ENCODE data around the gene SHCBP1.
"Not testable (repeated sequence)": the region's sequence is repeated elsewhere in the genome, so short reads cannot be mapped to it uniquely, and the experiment has no call there.

SHCBP1 gene

DNA sequence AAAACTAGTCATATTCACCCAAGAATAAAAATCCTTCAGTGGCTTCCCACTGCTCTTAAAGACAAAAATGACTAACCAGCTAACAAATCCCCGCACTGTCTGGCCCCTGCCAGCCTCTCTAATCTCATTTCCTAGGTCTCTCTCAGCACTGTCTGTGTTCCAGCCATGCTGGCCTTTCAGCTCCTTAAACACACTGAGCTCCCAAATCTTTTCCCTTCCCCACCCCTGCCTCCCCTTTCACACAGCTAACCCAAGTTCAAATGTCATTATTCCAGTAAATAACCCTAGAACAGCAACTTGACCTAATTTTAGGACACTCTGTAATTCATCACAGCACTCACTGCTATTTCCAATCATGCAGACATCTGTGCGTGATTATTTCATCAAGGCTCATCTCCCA is 7.8 kb downstream of the SHCBP1 start:
- DNase-seq = no peak

DNA sequence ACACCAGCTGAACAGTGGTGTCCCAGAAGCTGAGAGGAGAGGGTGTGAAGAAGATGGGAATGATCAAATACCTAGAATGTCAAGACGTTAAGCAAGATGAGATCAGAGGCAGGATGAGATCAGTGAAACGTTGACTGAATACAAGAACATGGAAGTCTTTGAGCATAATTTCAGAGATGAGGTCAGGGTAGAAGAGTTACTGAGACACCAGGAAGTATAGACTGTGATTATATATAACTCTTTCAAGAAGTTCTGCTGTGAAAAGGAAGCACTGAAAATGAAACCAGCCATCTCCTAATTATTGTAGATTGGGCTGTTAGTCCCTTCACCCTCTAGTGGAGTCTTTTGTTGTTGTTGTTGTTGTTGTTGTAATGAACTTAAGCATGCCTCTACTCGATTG is 9.1 kb downstream of the SHCBP1 start:
- no peak for DNase-seq

DNA sequence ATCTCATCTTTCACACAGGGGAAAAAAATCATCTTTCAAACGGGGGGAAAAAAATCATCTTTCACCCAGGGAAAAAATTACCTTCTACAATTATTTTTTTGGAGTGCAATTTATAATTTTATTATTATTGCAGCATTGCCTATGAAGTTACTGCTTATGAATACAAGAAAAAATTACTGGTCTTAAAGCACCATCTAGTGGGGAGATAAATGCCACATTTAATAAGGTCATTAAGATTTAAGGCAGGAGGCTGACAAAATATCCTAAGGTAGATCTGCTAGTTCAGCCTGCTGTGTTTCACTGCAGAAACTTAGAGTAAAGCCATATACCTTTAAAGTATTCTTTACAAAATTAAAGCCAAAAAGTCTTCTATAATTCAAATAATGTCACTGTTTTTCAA is 13.7 kb downstream of the SHCBP1 start:
- DNase-seq = no peak

DNA sequence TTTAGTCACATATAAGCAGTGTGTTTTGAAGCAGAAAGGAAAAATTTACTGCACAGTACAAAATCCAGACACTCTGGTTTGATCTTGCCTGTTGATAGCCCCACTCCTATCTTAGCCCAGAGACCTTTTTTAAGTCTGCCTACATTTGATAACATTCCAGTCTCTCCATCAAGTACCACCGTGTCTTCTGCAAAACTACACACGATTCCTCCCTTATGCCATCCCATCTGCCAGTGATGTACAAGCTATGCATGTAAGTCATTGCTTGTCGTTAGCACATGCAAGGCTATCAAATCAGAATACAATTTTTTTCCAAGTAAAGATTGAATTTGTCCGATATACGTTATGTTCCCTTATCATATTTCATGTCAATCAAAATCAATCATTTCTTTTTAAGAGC is 14.9 kb downstream of the SHCBP1 start:
- no peak for DNase-seq

DNA sequence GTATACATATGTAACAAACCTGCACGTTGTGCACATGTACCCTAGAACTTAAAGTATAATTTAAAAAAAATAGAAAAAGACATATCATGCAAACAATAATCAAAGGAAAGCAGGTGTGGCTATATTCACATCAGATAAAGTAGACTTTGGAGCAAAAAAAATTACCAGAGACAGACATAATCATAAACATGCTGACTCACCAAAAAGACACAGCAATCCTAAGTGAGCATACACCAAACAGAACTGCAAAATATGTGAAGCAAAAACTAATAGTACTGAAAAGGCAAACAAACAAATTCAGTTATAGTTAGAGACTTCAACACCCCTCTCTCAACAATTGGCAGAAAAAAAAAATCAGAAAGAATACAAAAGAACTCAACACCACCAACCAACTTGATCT is 29.9 kb downstream of the SHCBP1 start:
- DNase-seq = no peak

DNA sequence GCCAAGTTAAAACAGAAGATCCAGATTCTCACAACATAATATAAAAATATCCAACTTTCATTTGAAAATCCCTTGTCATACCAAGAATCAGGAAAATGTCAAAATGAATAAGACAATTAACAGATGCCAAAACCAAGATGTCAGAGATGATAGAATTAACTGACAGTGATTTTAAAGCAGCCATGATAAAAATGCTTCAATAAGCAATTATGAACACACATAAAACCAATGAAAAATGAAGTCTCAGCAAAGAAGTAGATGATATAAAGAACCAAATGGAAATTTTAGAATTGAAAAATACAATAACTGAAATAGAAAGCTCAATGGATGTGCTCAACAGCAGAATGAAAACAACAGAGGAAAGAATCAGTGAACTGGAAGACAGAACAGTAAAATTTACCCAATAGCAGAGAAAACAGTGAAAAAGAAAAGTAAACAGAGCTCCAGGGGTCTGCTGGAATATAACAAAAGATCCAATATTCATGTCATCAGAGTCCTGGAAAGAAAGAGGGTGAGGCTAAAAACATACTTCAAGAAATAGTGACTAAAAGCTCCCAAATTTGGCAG is 35.1 kb downstream of the SHCBP1 start:
- no peak for DNase-seq

DNA sequence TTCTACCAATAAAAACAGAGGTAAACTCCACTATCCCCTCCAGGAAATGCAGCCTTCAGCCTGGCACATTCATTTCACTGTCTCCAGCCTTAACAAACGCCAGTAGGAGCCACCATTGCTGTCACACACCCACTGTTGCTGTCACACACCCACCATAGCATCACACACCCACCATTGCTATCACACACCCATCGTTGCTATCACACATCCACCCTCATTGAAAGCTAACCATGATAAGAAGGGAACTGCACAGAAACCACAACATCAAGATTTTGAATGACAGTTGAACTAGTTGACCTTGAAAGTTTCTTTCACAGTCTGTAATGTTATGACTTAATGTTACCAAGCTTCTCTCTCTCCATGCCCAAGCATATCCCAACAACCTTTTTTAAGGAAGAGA is 38.1 kb downstream of the SHCBP1 start:
- no peak for DNase-seq

DNA sequence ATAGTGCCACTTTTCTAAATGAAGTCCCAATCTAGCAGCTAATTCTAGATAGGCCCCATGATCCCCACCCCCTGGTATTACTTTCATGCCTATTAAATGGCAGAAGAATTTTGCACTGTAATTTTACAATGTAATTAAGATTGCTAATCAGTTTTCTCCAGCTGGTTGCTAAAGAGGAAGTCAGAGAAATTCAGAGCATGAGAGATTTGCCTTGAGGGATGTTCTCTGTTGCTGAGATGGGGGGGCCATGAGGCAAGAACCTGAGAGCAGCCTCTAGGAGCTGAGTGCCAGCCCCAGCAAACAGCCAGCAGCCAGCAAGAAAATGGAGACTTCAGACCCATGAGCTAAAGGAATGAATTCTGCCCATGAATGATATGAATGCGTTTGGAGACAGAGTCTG is 38.9 kb downstream of the SHCBP1 start:
- no peak for DNase-seq

DNA sequence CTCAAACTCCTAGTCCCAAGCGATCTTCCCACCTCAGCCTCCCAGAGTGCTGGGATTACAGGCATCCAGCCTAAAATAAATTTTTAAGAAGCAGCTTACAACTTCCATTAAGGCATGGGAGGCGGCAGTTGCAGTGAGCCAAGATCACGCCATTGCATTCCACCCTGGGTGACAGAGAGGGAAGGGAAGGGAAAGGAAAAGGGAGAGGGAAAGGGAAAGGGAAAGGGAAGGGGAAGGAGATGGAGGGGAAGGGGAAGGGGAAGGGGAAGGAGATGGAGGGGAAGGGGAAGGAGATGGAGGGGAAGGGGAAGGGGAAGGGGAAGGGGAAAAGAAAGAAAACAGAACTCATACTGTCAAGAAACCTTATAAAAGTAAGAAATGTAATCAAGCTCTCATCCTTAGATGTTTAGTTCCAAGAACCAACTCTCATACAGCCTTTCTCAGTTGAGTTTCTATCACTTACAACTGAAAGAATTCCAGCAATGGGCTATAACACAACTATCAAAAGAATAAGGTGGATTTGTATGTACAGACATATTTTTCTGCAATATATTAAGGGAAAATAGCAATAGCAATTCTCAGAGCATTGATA is 43.1 kb downstream of the SHCBP1 start:
- DNase-seq = no peak

DNA sequence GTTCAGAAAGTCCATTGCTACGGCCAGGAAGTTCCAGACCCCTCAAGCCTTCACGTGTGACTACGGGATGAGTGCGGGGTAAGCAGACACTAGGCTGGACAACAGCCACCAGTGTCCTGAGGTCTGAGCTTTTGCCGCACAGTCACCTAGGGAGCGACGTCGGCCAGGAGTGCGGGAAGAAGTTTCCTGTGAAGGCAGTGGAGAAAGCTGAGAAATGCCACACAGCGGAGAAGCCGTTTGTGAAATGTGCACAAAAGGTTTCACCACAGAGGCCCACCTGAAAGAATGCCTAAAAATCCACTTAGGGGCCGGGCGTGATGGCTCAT is 47.4 kb downstream of the SHCBP1 start:
- no peak for DNase-seq

DNA sequence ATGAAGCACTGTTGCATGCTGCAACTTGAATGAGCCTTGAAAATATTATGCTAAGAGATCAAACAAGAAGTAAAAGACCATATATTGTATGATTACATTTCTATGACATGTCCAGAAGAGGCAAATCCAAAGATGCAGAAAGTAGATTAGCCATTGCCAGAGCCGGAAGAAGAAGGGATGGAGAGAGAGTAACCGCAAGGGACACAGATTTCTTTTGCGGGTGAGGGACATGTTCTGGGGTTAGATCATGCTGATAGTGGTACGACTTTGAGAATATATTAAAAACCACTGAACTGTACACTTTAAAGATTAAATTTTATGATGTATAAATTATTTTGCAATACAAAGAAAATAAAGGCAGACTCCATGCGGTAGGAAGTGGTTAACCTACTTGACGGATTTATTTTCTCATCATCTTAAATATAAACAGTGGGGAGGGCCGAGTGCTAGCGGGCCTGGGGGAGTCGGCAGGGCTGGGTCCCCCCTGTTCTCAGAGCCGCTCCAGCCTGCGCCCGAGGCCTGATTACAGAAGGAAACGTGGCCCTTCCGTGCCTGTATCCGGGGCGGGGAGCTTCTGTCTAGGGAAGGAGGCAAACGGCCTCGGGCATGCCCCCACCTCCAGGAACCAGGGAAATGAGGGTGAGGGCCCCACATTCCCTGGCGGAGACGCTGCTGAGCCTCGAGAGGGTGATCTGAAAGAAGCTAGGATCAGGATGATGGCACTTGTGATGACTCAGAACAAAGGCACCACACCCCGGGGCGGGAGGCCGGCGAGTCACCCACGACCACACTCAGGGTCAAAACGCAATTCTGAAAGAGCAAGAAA is 48.0 kb downstream of the SHCBP1 start:
- DNase-seq = no peak

DNA sequence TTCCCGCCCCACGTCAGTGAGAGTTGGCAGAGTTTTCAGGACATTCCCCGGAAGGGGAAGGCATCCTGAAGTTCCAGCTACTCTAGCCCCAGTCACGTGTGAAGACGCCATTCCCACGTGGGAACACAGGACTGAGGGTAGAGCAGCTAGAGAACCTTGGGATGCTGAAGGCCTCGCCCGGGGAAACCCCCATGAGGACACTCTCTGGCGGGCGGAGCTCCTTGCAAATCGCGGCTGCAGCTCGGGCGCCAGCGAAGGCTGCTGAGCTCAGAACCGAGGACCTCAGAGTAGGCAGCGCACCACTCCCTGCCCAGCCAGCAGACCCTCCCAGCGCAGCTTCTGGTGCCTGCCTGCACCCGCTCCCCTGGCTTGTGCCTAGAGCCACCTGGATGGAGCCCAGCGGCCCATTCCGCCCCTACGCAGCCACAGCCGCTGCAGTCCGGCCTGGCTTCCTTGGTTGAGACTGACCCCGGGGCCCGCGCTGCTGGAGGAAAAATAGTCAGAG is 51.9 kb downstream of the SHCBP1 start:
- no peak for DNase-seq

DNA sequence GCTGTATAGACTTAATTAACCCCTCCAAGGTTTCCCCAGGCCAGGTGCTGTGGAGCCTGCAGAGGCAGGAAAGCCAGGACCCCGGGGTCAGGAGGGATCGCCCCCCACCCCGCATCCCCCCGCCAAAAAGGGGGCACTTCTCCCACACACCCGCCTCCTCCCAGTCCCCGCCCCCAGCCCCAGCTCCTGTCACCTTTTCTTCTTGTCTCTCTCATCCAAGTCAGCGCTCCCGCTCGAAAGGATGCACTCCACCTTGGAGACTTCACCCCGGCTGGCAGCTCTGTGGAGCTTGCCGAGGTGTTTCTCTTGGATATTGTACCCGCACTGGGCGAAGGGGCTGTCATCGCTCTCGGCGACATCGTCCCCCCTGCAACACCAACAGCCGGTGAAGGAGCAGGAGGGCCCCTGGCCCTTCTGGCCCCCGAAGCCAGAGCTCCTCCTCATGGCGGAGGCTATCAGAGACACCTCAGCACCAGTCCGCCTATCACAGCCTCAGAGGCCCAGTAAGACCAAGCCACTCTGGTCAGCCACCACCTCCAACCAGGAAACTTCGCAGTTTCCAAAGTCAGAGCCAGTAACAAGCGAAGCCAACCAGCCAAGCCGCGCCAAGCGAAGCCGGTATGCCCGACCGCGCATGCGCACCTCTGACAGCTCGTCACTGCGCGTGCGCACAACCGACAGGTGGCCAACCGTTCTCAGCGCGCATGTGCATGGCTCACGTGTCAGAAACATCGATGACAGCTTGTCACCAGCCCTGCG is 52.5 kb downstream of the SHCBP1 start:
- DNase-seq = no peak

DNA sequence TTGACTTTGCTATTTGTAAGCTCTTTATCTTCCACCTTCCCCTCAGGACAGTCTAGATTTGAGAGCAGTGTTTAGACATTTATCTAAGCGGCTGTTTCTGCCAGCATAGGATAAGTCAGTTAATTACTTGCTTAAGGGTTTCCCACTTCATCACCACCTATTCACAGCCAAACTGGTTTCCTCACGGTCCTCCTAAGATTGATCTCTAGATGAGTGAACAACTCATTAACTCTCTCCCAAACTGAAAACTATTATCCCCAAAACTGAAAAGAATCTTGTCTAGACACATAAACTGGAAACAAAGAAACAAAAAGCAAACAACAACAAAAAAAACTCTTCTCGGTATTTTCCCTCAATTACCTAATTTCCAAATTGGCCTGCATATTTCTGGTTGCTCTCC is 58.2 kb downstream of the SHCBP1 start:
- DNase-seq = no peak

DNA sequence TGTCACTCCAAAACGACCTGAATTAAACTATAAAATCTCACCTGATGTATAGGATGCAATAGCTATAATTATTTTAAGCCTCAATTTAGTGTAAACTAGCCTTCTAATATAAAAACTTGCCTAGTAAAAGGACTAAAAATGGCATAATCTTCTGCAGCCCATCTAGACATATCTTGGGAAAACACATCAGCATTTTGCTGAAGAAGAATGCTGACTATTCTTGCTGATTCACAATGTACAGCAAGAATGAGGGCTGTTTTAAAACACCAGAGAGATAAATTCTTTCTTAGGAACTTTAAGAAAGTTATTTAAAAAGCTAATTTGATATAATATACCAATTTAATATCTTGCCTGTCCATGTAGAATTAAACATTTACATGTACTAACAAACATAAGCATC is 63.2 kb downstream of the SHCBP1 start:
- DNase-seq = no peak

DNA sequence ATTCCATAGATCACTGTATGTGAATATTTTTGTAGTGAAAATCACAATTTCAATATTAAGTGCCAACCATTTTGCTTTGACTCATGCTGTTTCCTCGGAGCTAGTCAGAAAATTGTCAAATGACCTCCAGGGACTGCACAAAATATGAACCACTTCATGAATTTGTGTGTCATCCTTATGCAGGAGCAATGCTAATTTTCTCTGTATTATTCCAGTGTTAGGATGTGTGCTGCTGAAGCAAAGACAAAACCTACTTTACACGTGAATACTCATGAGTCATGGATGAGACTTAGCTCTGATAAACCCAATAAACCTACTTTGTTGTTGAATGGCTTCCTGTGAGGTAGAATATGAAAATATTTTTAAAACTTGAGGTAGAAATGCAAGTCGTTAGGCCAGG is 65.2 kb downstream of the SHCBP1 start:
- DNase-seq = no peak

DNA sequence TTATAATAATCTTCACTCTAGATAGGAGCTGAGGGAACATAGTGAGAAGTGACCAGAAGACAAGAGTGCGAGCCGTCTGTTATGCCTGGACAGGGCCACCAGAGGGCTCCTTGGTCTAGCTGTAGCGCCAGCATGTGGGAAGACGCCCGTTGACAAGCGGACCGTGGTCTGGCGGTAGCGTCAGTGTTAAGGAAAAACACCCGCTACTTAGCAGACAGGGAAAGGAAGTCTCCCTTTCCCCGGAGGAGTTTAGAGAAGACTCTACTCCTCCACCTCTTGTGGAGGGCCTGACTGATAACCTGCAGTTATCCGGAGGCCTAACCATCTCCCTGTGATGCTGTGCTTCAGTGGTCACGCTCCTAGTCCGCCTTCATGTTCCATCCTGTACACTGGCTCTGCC is 66.7 kb downstream of the SHCBP1 start:
- not testable (repeated sequence) for DNase-seq

DNA sequence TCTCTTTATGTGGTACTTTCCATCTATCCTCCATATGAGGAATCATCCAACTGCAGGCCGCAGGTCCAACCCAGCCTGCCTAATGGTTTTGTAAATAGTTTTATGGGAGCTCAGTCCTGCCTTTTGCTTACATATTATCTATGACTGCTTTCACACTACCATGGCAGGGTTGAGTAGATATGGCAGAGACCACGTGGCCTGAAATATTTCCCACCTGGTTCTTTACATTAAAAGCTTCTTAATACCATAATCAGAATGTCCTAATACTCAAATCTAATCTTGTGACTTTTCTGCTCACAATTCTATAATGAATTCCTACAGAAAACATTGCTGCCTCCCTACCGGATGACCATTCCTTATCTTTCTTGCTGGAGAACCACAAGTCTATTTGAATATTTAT is 71.7 kb downstream of the SHCBP1 start:
- DNase-seq = no peak
